Measurements from ENCODE around the gene TMIGD2. TPM values are rescaled to one million over a fixed set of nuclear protein-coding genes. Genes with fewer than 3 reads are reported as not detected.

Gene TMIGD2
- total RNA-seq, 4 donors from 2014 or later = 3.8 to 4.8 TPM; not detected in 2

- peaks cover 0 to 14% (median 8%) of the 10 kb centered on the region in 4 donors for H3K4me1 ChIP-seq
- no peak for DNase-seq
- no peaks in the 10 kb centered on the region for H3K27me3 ChIP-seq
- H3K36me3 ChIP-seq = peaks cover 0 to 31% (median 9%) of the 10 kb centered on the region in 4 donors
- in situ Hi-C loops (cut with MboI; ENCODE audit: low pct_ligation_motif_present in 1 of 4, low pct_unique_long_range_greater_than_20kb in 1 of 4, low sequenced_read_pairs in 3 of 4) (loop anchor here in 2 of 4 donors (10.0 to 25.0 kb wide), 2 partner anchors 88 to 96 kb away; no protein-coding TSS in a partner anchor), intact Hi-C loops (cut with DNase I; ENCODE audit: low total_unique reads) (loop anchor here (10.0 kb wide), 1 partner anchor 88 kb away; no protein-coding TSS in a partner anchor)
- 83 to 97% methylated on average over 6 to 18 of the region's 18 CpGs for WGBS, 2 donors (ENCODE audit: low coverage in 1 of 2)
- no peaks in the 10 kb centered on the region for H3K9me3 ChIP-seq
- H3K27ac ChIP-seq = no peak overlapping the region
- no peak overlapping the region for H3K4me3 ChIP-seq
- TF ChIP-seq CTCF (IDR thresholded peaks at IDR 0.05) (no peak), EP300 (IDR thresholded peaks at IDR 0.05; ENCODE audit: low read depth) (no peak), POLR2A (IDR thresholded peaks at IDR 0.05) (no peak), POLR2AphosphoS5 (IDR thresholded peaks at IDR 0.05) (no peak)
Measured at GRCh38 chr19:4266253-4267000, 35.8 kb downstream of the TMIGD2 start.

DNA sequence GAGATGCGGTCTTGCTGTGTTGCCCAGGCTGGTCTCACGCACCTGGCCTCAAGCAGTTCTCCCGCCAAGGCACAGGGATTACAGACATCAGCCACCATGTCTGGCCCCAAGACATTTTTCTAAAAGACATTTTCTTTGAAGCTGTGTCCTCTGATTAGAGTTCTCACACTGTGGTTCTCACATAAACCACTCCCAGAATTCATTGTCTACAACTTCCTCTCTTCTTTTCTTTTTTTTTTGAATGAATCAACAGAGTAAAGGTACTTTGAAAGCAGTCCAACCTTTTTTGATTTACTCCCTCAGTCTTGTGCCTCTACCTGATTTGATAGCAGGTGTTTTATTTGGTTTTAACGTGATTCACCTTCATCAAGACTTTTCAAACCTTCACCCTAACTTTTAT lies 37.4 kb downstream of the TMIGD2 start:
- no peak for TF ChIP-seq EP300 (IDR thresholded peaks at IDR 0.05; ENCODE audit: low read depth)
- no peak for TF ChIP-seq CTCF (IDR thresholded peaks at IDR 0.05)
- TF ChIP-seq POLR2A (IDR thresholded peaks at IDR 0.05) = no peak
- no peak for TF ChIP-seq POLR2AphosphoS5 (IDR thresholded peaks at IDR 0.05)
- WGBS, 2 donors (ENCODE audit: low coverage in 1 of 2) = 47 to 60% methylated on average over 3 to 4 of the region's 4 CpGs
- H3K27ac ChIP-seq = peak overlapping the region in 1 of 4 donors; percentile 29
- peaks cover 0 to 14% (median 8%) of the 10 kb centered on the region in 4 donors for H3K4me1 ChIP-seq
- no peaks in the 10 kb centered on the region for H3K27me3 ChIP-seq
- H3K9me3 ChIP-seq = no peaks in the 10 kb centered on the region
- in situ Hi-C loops (cut with MboI; ENCODE audit: low pct_ligation_motif_present in 1 of 4, low pct_unique_long_range_greater_than_20kb in 1 of 4, low sequenced_read_pairs in 3 of 4) = loop anchor here in 2 of 4 donors (10.0 to 25.0 kb wide), 2 partner anchors 90 to 97 kb away; no protein-coding TSS in a partner anchor
- no peak for DNase-seq
- peaks cover 0 to 46% (median 16%) of the 10 kb centered on the region in 4 donors for H3K36me3 ChIP-seq
- intact Hi-C loops (cut with DNase I; ENCODE audit: low total_unique reads) = loop anchor here (10.0 kb wide), 1 partner anchor 90 kb away; no protein-coding TSS in a partner anchor
- no peak overlapping the region for H3K4me3 ChIP-seq

- Histone ChIP-seq H3K27ac (no peak overlapping the region), H3K4me3 (no peak overlapping the region), H3K9me3 (no peaks in the 10 kb centered on the region), H3K36me3 (peaks cover 0 to 60% (median 32%) of the 10 kb centered on the region in 4 donors), H3K27me3 (no peaks in the 10 kb centered on the region), H3K4me1 (peaks cover 0 to 3% (median 0%) of the 10 kb centered on the region in 4 donors)
- intact Hi-C loops (cut with DNase I; ENCODE audit: low total_unique reads) (loop anchor here (10.0 kb wide), 1 partner anchor 94 kb away; no protein-coding TSS in a partner anchor), in situ Hi-C loops (cut with MboI; ENCODE audit: low pct_ligation_motif_present in 1 of 4, low pct_unique_long_range_greater_than_20kb in 1 of 4, low sequenced_read_pairs in 3 of 4) (loop anchor here in 2 of 4 donors (10.0 to 25.0 kb wide), 2 partner anchors 94 to 102 kb away; no protein-coding TSS in a partner anchor)
- TF ChIP-seq CTCF (IDR thresholded peaks at IDR 0.05) (no peak), EP300 (IDR thresholded peaks at IDR 0.05; ENCODE audit: low read depth) (no peak), POLR2AphosphoS5 (IDR thresholded peaks at IDR 0.05) (no peak), POLR2A (IDR thresholded peaks at IDR 0.05) (no peak)
- WGBS, 2 donors (ENCODE audit: low coverage in 1 of 2) = 97 to 100% methylated on average over 5 to 11 of the region's 11 CpGs
- DNase-seq = no peak
Measured at GRCh38 chr19:4260613-4261191, 41.5 kb downstream of the TMIGD2 start.

- H3K4me1 ChIP-seq = no peaks in the 10 kb centered on the region
- H3K9me3 ChIP-seq = no peaks in the 10 kb centered on the region
- peaks cover 0 to 80% (median 39%) of the 10 kb centered on the region in 4 donors for H3K36me3 ChIP-seq
- no peak overlapping the region for H3K4me3 ChIP-seq
- intact Hi-C loops (cut with DNase I; ENCODE audit: low total_unique reads) (no loop called here), in situ Hi-C loops (cut with MboI; ENCODE audit: low pct_ligation_motif_present in 1 of 4, low pct_unique_long_range_greater_than_20kb in 1 of 4, low sequenced_read_pairs in 3 of 4) (loop anchor here in 1 of 4 donors (25.0 kb wide), 1 partner anchor 104 kb away; no protein-coding TSS in a partner anchor)
- H3K27me3 ChIP-seq = no peaks in the 10 kb centered on the region
- WGBS, 2 donors (ENCODE audit: low coverage in 1 of 2) = 93% methylated on average over 28 of the region's 28 CpGs; no CpG with 5 or more reads in 1 of the 2 donors
- no peak for TF ChIP-seq CTCF (IDR thresholded peaks at IDR 0.05)
- no peak for TF ChIP-seq EP300 (IDR thresholded peaks at IDR 0.05; ENCODE audit: low read depth)
- TF ChIP-seq POLR2AphosphoS5 (IDR thresholded peaks at IDR 0.05) = no peak
- no peak for TF ChIP-seq POLR2A (IDR thresholded peaks at IDR 0.05)
- no peak for DNase-seq
- H3K27ac ChIP-seq = no peak overlapping the region
Measured at GRCh38 chr19:4258181-4258580, 44.0 kb downstream of the TMIGD2 start.
